GM19324 (cell line): ENCODE data around the gene XRRA1.
"Not testable (repeated sequence)": the region's sequence is repeated elsewhere in the genome, so short reads cannot be mapped to it uniquely, and the experiment has no call there.

Source experiments
- ATAC-seq: cut with Tn5 transposase; IDR thresholded peaks from one replicate; pipeline ENCODE4 v1.9.1; 2021; ENCODE audit warnings: mild to moderate bottlenecking, moderate library complexity; ENCODE audit not compliant: unreplicated experiment, low FRiP score

The XRRA1 gene

GRCh38 chr11:74905326-74905725 is 43.6 kb downstream of the XRRA1 start:
- no peak for ATAC-seq

GRCh38 chr11:74902342-74902741 is 46.5 kb downstream of the XRRA1 start:
- no peak for ATAC-seq

- ATAC-seq, result no peak
Observed at GRCh38 chr11:74896311-74896710, 52.6 kb downstream of the XRRA1 start.

GRCh38 chr11:74895340-74896116 is 53.4 kb downstream of the XRRA1 start:
- no peak for ATAC-seq

- not testable (repeated sequence) for ATAC-seq
Observed at GRCh38 chr11:74893015-74893414, 55.9 kb downstream of the XRRA1 start.

GRCh38 chr11:74877132-74877531 is 71.8 kb downstream of the XRRA1 start:
- ATAC-seq, result no peak

GRCh38 chr11:74871037-74871436 is 77.9 kb downstream of the XRRA1 start:
- no peak for ATAC-seq

GRCh38 chr11:74870485-74870884 is 78.4 kb downstream of the XRRA1 start:
- ATAC-seq, result no peak

- no peak for ATAC-seq
Observed at GRCh38 chr11:74866557-74866956, 82.3 kb downstream of the XRRA1 start.

GRCh38 chr11:74863410-74863809 is 85.5 kb downstream of the XRRA1 start:
- no peak for ATAC-seq

GRCh38 chr11:74860743-74861142 is 88.1 kb downstream of the XRRA1 start:
- ATAC-seq, result no peak

GRCh38 chr11:74853223-74853622 is 95.7 kb downstream of the XRRA1 start:
- ATAC-seq, result no peak

- ATAC-seq, result no peak
Observed at GRCh38 chr11:74849525-74850391, 99.1 kb downstream of the XRRA1 start.

GRCh38 chr11:74847895-74848294 is 101.0 kb downstream of the XRRA1 start:
- ATAC-seq, result no peak

- no peak for ATAC-seq
Observed at GRCh38 chr11:74847395-74847794, 101.5 kb downstream of the XRRA1 start.

- ATAC-seq, result no peak
Observed at GRCh38 chr11:74846770-74847169, 102.1 kb downstream of the XRRA1 start.

- no peak for ATAC-seq
Observed at GRCh38 chr11:74845978-74846517, 102.8 kb downstream of the XRRA1 start.

- no peak for ATAC-seq
Observed at GRCh38 chr11:74844865-74845264, 104.0 kb downstream of the XRRA1 start.

- ATAC-seq, result no peak
Observed at GRCh38 chr11:74844072-74844471, 104.8 kb downstream of the XRRA1 start.

GRCh38 chr11:74842967-74843366 is 105.9 kb downstream of the XRRA1 start:
- no peak for ATAC-seq

GRCh38 chr11:74840486-74840885 is 108.4 kb downstream of the XRRA1 start:
- ATAC-seq, result no peak
